HG02588 (cell line): Measurements from ENCODE around the gene PDRG1.
A peak's percentile ranks its signal among the peaks of the same experiment; 100 is the strongest.
"Not testable (repeated sequence)": the region's sequence is repeated elsewhere in the genome, so short reads cannot be mapped to it uniquely, and the experiment has no call there.

Source experiments
- ATAC-seq: cut with Tn5 transposase; IDR thresholded peaks from one replicate; pipeline ENCODE4 v1.9.1; 2021; ENCODE audit warnings: mild to moderate bottlenecking, moderate library complexity; ENCODE audit not compliant: unreplicated experiment

The PDRG1 gene

GRCh38 chr20:31929631-31930030 is 22.2 kb downstream of the PDRG1 start:
- ATAC-seq, result not testable (repeated sequence)

GRCh38 chr20:31927627-31928159 is 24.2 kb downstream of the PDRG1 start:
- no peak for ATAC-seq

DNA sequence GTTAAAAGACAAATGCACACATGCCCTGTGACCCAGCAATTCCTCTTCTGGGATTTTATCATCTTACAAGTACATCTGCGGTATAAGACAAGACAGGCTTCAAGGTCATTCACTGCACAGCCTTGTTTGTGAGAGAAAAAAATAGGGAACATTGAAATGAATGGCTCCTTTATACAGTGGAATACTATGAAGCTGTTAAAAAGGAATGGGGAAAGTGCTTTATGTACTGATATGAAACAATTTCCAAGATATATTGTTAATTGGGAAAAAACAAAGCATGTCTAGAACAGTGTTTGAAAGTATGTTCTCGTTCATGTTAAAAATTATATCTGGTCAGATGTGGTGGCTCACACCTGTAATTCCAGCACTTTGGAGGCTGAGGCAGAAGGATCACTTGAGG is 25.4 kb downstream of the PDRG1 start:
- no peak for ATAC-seq

GRCh38 chr20:31925631-31926030 is 26.2 kb downstream of the PDRG1 start:
- ATAC-seq, result no peak

- ATAC-seq, result no peak
These were observed 27.3 kb downstream of the PDRG1 start for GRCh38 chr20:31924561-31924960.

GRCh38 chr20:31923388-31924331 is 28.2 kb downstream of the PDRG1 start:
- peak; percentile 72 for ATAC-seq

DNA sequence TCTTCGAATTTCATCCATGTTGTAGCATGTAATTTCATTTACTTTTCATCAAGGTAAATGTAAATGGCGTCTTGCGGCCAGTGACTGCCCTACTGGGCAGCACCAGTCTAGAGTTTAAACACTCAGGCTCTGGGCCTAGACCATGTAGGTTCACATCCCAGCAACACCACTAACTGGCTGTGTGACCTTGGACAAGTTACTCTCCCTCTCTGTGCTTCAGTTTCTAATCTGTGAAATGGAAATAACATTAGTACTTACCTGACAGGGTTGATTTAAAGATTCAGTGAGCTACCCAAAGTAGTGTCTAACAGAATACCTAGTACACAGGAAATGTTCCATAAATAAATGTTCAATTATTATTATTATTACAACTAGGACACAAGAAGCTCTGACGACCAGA is 29.3 kb downstream of the PDRG1 start:
- no peak for ATAC-seq

DNA sequence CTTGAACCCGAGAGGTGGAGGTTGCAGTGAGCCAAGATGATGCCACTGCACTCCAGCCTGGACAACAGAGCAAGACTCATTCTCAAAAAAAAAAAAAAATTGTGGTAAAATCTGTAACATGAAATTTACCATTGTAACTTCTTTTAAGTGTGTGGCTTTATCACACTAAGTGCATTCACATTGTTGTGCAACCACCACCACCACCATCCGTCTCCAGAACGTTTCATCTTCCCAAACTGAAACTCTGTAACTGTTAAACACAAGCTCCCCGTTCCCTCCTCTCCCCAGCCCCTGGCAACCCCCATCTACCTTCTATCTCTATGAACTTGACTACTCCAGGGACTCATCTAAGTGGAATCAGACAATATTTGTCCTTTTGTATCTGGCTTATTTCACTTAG is 29.7 kb downstream of the PDRG1 start:
- ATAC-seq, result no peak

GRCh38 chr20:31921480-31921879 is 30.4 kb downstream of the PDRG1 start:
- ATAC-seq, result not testable (repeated sequence)

DNA sequence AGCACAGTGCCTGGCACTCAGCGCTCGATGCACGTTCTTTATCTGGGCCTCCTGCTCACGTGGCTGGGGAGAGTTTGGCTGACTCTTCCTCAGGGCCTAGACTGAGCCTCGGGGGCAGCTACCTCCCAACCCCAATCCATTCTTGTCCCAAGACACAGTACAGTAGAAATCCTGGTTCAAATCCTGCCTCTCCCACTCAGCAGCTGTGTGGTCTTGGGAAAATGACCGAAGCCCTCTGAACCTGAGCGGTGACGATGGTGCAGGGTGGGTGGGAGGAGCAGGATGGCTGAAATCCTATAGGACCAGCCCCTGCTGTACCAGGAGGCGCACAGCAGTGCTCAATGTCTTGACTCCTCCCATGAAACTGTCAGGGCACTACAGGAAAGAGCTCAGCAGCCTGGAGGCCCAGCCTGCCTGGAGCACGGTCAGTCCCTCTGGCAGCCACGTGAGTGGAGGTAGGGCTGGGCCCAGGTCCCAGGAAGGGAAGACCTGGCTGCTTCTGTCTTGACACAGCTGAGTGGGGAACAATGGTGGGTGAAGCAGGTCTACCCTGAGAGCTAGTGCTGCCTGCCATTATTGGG is 31.5 kb downstream of the PDRG1 start:
- ATAC-seq, result no peak

DNA sequence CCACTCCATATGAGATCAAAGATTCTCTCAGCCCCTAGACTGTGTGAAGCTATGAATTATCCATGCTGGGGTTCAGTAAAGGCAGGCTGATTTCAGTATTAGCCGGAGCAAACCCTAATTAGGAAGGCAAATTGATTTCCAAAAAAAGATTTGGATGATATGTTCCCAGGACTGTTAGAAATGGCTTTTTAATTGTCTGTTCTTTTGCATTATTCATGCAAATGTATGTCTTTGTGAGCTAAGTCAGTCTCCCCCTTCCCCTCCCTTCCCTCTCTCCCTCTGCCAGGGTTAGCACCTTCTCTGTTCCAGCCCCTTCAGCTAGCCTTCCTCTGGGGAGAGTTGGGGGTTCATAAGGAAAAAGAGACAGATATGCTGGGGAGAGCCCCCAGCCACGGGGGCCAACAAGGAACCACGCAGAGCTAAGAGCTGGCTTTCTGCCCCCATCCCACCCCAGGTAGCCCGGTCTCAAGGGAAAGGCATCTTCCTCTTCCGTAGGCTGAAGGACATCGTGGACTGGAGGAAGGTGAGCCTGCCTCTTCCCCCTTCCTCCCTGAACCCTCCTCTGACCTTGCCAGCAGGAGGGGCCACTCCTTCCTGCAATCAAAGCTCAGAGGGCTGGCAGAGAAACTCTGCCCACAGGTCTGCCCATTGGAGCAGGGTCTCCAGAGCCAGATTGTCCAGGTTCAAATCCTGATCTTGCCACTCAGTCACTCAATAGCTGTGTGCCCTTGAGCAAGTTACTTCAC is 32.3 kb downstream of the PDRG1 start:
- no peak for ATAC-seq

GRCh38 chr20:31918466-31919105 is 33.3 kb downstream of the PDRG1 start:
- no peak for ATAC-seq

- not testable (repeated sequence) for ATAC-seq
These were observed 33.9 kb downstream of the PDRG1 start for GRCh38 chr20:31917962-31918412.

DNA sequence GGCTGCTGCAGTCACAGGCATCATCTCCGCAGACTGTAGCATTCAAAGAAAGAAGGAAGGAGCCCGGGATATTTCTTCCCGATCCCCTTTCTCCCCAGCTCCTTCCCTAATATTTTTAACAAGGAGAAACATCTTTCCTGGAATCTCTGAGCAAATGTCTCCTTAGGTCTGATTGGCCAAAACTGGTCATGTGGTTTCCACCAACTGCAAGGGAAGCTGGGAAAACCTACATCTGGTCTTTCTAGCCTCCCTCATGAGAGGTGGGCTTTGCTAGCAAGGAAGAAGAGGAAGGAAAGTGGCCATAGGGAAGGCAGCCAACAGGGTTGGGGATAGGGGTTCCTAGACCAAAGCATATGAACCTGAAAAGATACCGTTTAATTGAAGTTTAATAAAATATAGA is 35.1 kb downstream of the PDRG1 start:
- ATAC-seq, result no peak

- no peak for ATAC-seq
These were observed 36.2 kb downstream of the PDRG1 start for GRCh38 chr20:31915491-31916280.

DNA sequence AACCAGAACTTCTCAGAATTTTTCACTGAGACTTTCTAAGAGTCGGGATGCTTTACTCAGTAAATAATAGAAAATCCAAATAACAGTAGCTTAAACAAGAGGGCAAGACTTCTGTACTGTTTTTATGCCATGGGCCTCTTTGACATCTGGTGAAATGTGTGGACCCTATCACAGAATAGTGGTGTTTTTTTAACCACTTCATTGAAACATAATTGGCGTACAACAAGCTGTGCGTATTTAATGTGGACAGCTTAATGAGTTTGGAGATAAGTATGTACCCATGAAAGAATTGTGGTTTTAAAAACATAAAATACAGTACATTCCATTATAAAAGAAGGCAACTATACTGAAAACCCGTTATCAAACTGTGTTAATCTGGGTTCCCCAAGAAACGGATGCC is 37.7 kb downstream of the PDRG1 start:
- no peak for ATAC-seq

DNA sequence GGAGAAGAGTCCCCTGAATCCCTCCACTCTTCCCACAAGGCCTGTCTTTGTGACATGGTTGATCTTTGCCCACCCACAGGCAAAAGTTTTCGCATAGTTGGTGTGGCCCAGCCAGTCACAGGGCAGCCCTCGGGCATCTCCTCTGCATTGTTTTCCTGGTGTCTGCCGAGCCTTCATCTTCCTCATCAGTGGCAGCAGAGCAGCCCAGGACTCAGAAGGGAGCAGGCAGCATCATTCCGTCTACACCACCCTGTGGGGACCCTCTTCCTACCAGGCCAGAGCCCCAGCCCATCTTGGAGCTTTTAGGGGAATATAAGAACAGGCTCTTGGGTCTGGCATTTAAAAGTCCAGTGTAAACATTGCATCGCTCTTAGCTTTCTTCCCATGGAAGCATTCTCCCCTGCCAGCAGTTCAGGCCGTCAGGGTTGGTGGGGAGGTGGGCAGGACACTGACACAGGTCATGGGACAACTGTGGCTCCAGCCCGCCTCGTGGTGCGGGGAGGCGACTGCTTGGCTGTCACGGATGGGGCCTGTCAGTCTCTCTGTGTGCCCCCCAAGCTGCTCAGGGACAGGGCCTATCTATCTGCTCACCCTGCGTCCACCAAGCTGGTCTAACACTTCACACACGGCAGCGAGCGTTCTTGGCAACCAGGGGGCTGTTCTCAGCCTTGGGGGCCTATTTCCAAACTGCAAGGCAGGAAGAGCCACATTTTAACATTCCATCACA is 38.3 kb downstream of the PDRG1 start:
- ATAC-seq, result no peak

- ATAC-seq, result no peak
These were observed 41.6 kb downstream of the PDRG1 start for GRCh38 chr20:31910071-31910803.
